T47D (cell line): ENCODE measurements around the gene GSK3B.

Source experiments
- DNase-seq, 2 experiments: peaks; one replicate each; pipeline versions ENCODE4 v3.0.0 to v3.0.0-alpha.2; 2011 to 2012; ENCODE audit warnings: low read depth in 1 of 2, low spot score in 1 of 2
- JUND ChIP-seq: IDR thresholded peaks from 2 replicates; pipeline ENCODE4 v1.6.1; 2012; ENCODE audit warnings: low read depth
- in situ Hi-C: cut with HindIII; loops from 2 replicates; pipeline ENCODE4 v1.10.0; 2016; ENCODE audit warnings: low sequenced_read_pairs, low pct_unique_long_range_greater_than_20kb

The GSK3B gene

DNA sequence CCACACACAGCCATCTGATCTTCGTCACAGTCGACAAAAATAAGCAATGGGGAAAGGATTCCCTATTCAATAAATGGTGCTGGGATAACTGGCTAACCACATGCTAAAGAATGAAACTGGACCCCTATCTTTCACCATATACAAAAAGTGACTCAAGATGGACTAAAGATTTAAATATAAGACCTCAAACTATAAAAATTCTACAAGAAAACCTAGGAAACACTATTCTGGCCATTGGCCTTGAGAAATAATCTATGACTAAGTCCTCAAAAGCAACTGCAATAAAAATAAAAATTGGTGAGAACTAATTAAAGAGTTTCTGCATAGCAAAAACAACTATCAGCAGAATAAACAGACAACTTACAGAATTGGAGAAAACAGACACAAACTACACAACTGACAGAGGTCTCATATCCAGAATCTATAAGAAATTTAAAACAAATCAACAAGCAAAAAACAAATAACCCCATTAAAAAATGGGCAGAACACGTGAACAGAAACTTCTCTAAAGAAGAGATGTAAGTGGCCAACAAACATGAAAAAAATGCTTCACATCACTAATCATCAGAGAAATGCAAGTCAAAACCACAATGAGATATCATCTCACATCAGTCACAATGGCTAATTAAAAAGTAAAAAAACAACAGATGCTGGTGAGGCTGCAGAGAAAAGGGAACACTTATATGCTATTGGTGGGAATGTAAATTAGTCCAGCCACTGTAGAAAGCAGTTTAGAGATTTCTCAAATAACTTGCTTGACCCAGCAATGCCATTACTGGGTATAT, 208.3 kb downstream of the GSK3B start:
- no peak for TF ChIP-seq JUND
- no peak for DNase-seq
- in situ Hi-C loops = no loop called here

DNA sequence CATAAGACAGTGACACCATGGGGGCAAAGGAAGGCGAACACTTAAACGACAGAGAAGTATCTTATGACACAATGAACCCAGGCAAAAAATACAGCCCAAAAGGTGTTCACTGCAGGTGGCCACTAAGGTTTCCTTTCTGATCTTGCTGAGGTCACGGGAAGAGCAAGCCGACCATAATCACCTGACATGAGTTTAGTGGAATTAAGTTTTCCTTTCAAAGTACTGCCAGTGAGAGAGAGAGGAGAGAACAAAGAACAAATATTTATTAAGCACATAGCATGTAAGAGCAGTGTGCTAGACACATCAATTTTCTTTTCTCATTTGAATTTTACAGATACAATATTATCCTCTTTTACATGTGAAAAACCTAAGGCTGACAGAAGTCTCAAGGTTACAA, 210.1 kb downstream of the GSK3B start:
- no peak for TF ChIP-seq JUND
- in situ Hi-C loops = no loop called here
- DNase-seq = no peak

DNA sequence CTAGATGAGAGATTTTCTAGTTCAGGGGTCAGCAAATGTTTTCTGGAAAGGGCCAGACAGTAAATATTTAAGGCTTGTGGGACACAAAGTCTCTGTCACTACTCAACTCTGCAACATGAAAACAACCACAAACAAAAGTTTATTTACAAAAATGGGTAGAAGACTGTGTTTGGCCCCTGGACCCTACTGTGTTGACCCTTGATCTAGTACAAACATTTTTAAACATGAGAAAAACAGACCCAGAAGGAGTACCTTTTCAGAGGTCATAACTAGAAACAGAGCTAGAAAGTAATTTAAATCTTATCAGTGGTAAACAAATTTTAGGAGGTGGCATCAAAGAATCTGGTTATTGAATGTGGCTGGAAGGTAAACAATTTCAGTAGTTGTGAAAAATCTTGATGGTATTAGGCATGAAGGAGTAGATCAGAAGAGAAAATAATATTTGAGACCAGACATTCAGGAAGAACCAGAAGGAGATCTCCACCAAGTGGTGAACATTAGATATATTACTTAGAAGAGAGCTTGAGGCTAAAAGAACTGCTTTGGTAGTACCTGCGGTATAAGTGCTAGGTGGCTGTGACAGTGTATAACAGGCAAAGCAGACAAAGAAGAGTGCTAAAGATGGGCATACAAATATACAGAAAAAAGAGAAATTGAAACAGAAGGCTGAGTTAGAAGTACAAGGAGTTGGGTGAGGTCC, 210.6 kb downstream of the GSK3B start:
- DNase-seq = peak; percentile 4 to 48
- TF ChIP-seq JUND = no peak
- in situ Hi-C loops = no loop called here

DNA sequence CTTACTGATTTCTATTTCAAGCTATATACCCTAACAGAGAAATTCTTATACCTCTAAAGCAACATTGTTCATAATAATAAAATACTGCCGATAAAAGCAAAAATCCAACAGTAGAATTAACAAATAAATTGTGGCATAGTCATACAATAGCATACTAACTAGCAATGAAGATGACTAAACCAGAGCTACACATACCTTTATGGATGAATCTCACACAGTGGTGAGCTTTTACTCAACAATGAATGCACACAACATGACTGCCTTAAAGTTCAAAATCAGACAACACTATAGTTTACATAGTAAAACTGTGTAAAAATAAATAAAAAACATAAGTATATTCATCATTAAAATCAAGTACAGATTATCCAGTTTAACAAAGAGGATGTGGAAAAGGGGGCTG, 213.3 kb downstream of the GSK3B start:
- TF ChIP-seq JUND = no peak
- no peak for DNase-seq
- in situ Hi-C loops = no loop called here

DNA sequence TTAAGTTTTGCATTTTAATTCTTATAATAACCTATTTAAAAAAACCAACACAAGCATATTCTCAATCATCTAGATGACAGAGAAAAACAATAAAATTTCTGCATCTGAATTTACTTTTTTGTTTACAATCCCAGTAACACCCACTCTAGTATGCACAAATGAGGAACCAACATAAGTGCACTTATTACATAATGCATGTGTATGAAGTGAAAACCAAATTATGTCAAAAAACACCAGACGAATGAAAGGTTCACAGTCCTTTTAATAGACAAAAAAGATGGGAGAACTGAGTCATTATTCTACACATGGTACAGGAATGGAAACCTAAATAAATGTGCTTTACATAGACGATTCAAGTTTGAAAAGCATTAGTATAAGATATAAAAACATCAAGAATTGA, 220.6 kb downstream of the GSK3B start:
- in situ Hi-C loops = no loop called here
- DNase-seq = no peak
- no peak for TF ChIP-seq JUND

DNA sequence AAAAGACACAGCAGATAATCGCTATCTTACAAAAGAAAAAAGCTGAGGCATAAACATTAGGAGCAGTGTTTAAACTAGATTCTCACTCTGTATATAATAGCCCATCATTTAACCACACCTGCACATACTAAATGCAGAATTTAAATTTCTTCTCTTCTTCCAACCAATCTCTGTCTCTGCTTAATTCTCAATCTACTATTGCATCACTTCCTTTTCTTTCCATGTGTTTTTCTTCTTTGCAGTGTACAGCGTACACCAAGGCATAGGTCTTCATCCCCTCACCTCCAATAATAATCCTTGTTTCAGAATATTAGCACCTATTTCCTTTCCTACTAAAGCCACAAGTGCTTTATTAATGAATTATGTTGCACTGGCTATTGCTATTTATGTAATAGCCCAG, 221.5 kb downstream of the GSK3B start:
- no peak for TF ChIP-seq JUND
- DNase-seq = no peak
- in situ Hi-C loops = no loop called here

DNA sequence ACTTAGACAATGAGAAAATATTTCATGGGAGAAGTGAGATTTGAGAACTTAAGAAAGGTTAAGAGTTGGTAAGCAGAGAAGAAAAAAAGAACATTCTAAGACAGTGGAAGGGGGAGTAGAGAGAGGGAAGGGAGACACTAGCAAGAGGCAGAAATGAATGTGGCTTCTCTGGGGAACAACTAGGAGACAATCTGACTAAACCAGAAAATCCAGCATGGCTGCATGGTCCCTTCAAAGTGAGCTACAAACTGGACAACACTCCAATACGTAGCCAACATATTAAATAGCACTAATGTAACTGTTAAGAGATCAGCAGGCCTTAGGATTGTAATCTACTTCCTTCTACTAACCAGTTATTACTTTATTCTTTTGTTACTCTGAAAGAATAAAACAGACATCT, 222.7 kb downstream of the GSK3B start:
- peak in 1 of 2 experiments; percentile 55 for DNase-seq
- in situ Hi-C loops = no loop called here
- no peak for TF ChIP-seq JUND

DNA sequence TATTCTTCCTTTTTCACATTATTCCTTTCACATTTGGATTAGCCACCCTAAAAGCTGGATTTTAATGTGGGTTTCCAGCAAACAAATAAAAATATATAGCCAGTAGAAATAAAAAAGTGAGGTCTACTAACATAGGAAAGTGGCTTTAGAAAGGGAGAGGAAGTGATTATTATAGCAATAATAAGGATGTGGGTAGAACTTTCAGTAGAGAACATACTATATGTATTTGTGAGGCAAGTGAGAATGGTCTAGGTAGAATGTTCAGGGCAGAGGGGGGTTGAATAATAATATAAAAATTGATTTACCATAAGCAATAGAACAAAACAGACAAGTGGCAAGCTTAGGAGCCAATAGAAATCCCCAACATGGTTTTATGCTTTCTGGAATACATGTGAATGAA, 223.7 kb downstream of the GSK3B start:
- DNase-seq = no peak
- in situ Hi-C loops = no loop called here
- TF ChIP-seq JUND = no peak

DNA sequence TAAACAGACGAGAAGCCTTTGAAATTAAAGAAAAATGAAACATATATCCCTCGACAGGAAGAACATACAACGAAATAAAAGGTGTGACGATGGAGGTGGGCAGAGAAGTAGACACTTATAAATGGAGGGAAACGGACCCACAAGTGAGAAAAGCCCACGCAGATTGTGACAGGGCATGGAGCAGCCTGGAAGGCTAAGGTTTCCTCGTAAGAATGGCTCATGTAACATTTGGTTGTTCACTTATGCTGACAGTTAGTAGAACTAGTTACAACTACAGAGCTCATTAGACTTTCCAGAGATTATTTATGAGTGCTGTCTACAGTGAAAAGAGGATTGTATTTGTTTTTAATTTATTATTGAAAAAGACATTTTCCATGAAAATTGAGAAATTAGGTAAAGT, 229.8 kb downstream of the GSK3B start:
- no peak for TF ChIP-seq JUND
- in situ Hi-C loops = no loop called here
- DNase-seq = no peak

DNA sequence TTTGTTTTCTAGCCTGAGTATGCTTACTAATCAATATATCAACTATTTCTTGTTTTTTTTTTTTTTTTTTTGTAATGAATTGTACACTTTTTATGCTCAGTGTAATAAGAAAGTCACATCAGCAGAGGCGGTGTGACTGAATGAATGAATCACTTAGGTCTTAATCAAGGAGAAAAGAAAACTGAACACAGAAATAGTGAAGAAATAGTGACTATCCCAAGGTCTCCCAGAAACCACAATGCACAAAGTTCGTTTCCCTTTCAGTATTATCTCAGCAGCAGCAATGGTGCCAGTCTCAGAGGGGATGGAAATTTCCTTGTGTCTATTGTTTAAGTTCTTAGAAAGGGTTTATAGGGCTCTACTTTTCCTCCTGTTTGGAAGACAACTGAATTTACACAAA, 231.6 kb downstream of the GSK3B start:
- no peak for TF ChIP-seq JUND
- DNase-seq = no peak
- in situ Hi-C loops = no loop called here

DNA sequence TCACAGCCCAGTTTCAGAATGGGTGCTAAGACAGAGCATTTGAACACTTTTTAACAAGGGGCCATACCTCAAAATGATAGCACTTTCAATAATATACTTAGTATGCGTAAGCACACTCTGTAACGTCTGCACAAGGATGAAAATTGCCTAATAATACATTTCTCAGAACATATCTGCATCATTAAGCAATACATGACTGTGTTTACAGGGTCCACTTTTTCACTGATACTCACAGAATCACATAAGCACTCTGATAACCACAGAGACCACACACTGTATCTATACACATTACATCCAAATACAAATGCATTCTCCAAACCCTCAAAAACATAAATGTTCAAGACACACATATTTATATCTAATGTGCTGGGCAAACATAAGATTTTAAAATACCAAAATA, 232.6 kb downstream of the GSK3B start:
- DNase-seq = no peak
- TF ChIP-seq JUND = no peak
- in situ Hi-C loops = no loop called here

DNA sequence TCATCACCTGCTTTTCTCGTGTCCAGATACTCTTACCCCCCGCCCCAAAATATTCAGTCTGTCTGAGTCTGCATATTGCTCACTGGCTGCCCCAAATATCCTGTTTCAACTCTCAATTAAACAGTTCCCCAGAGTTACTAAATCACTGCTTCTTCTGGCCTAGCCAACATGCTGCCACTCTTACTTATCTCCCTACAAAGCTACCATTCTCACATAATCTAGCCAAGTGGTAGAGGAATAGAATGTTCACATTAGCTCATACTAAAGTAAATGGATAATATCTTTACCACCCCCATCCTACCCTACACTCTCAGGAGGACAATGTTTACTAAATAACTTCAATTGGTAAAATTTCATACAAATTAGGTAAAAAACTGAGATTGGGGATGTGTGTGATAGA, 234.5 kb downstream of the GSK3B start:
- in situ Hi-C loops = no loop called here
- DNase-seq = no peak
- TF ChIP-seq JUND = no peak

DNA sequence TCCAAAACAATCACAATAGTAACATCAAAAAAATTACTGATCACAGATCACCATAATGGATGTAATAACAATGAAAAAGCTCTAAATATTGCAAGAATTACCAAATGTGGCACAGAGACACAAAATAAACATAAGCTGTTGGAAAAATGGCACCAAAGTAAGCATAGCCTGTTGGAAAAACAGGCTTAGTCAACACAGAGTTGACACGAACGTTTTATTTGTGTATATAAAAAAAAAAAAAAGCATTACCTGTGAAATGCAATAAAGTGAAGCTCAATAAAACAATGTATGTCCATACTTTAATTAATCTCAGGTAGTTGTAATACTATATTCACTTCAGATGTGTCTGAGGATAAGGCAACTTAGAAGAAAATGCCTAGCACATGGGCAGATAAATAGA, 235.3 kb downstream of the GSK3B start:
- DNase-seq = no peak
- TF ChIP-seq JUND = no peak
- in situ Hi-C loops = no loop called here
